Panc1 (cell line): ENCODE measurements around the gene MEGF9.

Experiments used
- POLR2AphosphoS5 ChIP-seq: IDR thresholded peaks from 2 replicates; pipeline ENCODE4 v1.6.1; 2012; ENCODE audit warnings: mild to moderate bottlenecking, low read depth, low read length, moderate library complexity
- TCF7L2 ChIP-seq: IDR thresholded peaks from 2 replicates; pipeline ENCODE4 v1.6.1; 2011; ENCODE audit warnings: mild to moderate bottlenecking, low read depth, low read length, inconsistent platforms
- TF ChIP-seq, protein P1 (sequence below): fragments of 450-650 bp; IDR thresholded peaks from 2 replicates; pipeline ENCODE4 v1.5.1; 2017; ENCODE audit warnings: mild to moderate bottlenecking
- TF ChIP-seq, protein P2 (sequence below), 2 experiments: IDR thresholded peaks; 2 replicates each; pipeline ENCODE4 v1.6.1; 2011 to 2012; ENCODE audit warnings: low read depth in 2 of 2, control low read depth in 1 of 2, low read length in 1 of 2, mild to moderate bottlenecking in 1 of 2, moderate library complexity in 1 of 2; ENCODE audit not compliant: insufficient read depth in 1 of 2

DNA sequence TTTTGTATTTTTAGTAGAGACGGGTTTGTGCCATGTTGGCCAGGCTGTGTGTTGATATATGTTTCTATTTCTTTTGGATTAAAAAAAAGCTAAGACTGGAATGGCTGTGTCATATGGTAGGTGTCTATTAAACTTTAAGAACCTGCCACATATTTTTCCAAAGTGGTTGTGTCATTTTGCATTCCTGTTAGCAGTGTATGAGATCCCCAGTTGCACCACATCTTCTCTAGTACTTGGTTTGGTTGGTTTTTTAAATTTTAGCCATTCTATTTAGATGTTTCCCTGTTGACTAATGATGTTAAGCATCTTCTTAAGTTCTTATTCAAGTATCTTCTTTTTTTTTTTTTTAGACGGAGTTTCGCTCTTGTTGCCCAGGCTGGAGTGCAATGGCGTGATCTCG lies 36.2 kb upstream of the MEGF9 start:
- TF ChIP-seq, protein P1, sequence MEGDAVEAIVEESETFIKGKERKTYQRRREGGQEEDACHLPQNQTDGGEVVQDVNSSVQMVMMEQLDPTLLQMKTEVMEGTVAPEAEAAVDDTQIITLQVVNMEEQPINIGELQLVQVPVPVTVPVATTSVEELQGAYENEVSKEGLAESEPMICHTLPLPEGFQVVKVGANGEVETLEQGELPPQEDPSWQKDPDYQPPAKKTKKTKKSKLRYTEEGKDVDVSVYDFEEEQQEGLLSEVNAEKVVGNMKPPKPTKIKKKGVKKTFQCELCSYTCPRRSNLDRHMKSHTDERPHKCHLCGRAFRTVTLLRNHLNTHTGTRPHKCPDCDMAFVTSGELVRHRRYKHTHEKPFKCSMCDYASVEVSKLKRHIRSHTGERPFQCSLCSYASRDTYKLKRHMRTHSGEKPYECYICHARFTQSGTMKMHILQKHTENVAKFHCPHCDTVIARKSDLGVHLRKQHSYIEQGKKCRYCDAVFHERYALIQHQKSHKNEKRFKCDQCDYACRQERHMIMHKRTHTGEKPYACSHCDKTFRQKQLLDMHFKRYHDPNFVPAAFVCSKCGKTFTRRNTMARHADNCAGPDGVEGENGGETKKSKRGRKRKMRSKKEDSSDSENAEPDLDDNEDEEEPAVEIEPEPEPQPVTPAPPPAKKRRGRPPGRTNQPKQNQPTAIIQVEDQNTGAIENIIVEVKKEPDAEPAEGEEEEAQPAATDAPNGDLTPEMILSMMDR = no peak
- TF ChIP-seq POLR2AphosphoS5 (no peak), TCF7L2 (no peak)
- TF ChIP-seq, protein P2, sequence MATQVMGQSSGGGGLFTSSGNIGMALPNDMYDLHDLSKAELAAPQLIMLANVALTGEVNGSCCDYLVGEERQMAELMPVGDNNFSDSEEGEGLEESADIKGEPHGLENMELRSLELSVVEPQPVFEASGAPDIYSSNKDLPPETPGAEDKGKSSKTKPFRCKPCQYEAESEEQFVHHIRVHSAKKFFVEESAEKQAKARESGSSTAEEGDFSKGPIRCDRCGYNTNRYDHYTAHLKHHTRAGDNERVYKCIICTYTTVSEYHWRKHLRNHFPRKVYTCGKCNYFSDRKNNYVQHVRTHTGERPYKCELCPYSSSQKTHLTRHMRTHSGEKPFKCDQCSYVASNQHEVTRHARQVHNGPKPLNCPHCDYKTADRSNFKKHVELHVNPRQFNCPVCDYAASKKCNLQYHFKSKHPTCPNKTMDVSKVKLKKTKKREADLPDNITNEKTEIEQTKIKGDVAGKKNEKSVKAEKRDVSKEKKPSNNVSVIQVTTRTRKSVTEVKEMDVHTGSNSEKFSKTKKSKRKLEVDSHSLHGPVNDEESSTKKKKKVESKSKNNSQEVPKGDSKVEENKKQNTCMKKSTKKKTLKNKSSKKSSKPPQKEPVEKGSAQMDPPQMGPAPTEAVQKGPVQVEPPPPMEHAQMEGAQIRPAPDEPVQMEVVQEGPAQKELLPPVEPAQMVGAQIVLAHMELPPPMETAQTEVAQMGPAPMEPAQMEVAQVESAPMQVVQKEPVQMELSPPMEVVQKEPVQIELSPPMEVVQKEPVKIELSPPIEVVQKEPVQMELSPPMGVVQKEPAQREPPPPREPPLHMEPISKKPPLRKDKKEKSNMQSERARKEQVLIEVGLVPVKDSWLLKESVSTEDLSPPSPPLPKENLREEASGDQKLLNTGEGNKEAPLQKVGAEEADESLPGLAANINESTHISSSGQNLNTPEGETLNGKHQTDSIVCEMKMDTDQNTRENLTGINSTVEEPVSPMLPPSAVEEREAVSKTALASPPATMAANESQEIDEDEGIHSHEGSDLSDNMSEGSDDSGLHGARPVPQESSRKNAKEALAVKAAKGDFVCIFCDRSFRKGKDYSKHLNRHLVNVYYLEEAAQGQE (IDR thresholded peaks at IDR 0.05; ENCODE audit: insufficient read depth in 1 of 2, low read depth in 2 of 2, low read length in 1 of 2) = no peak
